ENCODE data around the gene EDNRB. TPM values are rescaled to one million over a fixed set of nuclear protein-coding genes. Genes with fewer than 3 reads are reported as not detected.

Gene EDNRB
- total RNA-seq, 1 experiment from 2014 or later: 2.1 TPM

Other genes starting within 250 kb of the EDNRB start
- 0.11 TPM in 1 of 2 replicates, not detected in the other for gene SLAIN1, start 221.1 kb downstream of the EDNRB start, total RNA-seq (2014; rRNA removed)

Measured in LHCN-M2 (cell line).